AG09309 (cell line): ENCODE measurements around the gene CDKAL1.

Source experiments
- DNase-seq: peaks from one replicate; pipeline ENCODE4 v3.0.0-alpha.2; 2010; ENCODE audit warnings: low read depth
- H3K4me3 ChIP-seq: 2 replicates; pipeline ENCODE4 v1.5.1; 2011; ENCODE audit warnings: mild to moderate bottlenecking, low read depth, low read length, moderate library complexity; ENCODE audit not compliant: control insufficient read depth
- TF ChIP-seq, protein P1 (sequence below): IDR thresholded peaks from 2 replicates; pipeline ENCODE4 v1.5.1; 2011; ENCODE audit warnings: mild to moderate bottlenecking, low read depth, low read length, inconsistent platforms; ENCODE audit not compliant: insufficient read depth, control insufficient read depth; ENCODE audit errors: missing control alignments

CDKAL1 gene

DNA sequence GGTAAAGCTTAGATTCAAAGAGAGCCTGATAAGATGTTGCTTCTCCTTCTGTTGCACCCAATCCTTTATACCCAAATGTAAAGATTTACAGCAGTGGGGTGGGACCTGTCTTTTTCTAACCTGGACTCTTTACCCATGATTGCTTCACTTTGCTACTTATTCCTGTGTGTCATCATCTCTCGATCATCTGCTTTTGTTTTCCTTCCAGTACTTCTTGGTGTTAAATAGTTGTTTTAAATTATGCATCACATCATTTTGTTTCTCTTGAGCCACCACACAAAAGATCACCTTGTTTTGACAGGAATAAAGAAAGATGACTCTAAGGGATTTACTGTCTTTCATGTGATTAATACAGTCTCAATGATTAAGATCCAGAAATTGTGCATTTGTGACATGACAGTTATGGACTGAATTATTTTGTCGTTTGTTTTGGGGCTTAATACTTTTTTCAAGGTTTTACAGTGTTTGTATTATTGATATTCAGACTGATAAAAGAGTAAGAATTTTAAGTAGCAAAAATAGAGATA, 123.1 kb downstream of the CDKAL1 start:
- no peak for DNase-seq
- no peak overlapping the region for H3K4me3 ChIP-seq
- TF ChIP-seq, protein P1, sequence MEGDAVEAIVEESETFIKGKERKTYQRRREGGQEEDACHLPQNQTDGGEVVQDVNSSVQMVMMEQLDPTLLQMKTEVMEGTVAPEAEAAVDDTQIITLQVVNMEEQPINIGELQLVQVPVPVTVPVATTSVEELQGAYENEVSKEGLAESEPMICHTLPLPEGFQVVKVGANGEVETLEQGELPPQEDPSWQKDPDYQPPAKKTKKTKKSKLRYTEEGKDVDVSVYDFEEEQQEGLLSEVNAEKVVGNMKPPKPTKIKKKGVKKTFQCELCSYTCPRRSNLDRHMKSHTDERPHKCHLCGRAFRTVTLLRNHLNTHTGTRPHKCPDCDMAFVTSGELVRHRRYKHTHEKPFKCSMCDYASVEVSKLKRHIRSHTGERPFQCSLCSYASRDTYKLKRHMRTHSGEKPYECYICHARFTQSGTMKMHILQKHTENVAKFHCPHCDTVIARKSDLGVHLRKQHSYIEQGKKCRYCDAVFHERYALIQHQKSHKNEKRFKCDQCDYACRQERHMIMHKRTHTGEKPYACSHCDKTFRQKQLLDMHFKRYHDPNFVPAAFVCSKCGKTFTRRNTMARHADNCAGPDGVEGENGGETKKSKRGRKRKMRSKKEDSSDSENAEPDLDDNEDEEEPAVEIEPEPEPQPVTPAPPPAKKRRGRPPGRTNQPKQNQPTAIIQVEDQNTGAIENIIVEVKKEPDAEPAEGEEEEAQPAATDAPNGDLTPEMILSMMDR: no peak

DNA sequence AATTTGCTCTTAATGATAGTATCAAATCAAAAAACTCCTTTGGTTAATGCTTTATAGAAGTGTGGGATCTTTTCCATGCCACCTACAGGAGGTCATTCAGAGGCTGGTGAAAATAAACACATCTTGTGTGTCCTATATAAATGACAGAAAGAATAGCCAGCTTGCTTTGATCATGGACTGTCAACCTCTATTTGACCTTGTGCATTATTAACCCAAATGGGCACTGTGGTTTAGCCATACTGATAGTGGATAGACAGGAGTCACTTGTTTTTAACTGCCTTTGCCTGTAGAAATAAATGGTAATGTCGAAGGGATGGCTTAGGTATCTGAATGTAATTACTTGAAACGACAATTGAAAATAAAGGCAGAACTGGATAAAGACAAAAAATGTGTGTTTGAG, 123.8 kb downstream of the CDKAL1 start:
- TF ChIP-seq, protein P1: no peak
- H3K4me3 ChIP-seq: no peak overlapping the region
- DNase-seq: no peak

DNA sequence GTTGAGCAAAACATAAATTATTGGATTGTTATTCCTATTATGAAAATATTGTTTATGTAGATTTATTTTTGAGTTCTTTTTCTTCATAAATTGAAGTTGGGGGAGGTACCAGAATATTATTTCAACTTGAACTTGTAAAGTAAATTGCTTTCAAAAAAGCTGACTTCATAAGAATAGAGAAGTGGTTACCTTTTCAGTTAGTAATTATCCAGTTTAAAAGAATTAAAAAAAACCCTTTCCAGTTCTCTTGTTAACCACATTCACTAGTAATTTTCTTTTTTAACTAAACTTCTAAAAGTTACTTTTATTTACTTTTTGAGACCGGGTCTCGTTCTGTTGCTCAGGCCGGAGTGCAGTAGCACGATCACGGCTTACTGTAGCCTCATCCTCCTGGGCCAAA, 124.3 kb downstream of the CDKAL1 start:
- DNase-seq: no peak
- TF ChIP-seq, protein P1: no peak
- no peak overlapping the region for H3K4me3 ChIP-seq

DNA sequence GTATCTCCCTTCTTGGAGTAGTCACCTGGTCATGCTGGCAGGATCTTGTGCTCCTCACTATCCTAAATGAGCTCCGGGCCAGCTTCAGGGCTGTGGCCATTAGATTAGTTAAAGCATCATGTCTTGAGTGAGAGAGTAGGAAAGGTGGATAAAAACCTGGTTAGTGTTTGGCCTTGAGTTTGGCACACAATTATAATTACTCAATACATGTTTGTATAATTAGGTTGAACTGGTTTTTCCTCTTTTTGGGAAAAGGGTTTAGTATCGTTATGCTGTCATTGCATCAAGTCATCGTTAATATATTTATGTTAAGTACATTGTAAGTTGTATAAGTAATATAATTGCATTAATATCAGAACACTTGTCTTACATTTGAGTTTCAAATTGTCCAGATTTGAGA, 126.3 kb downstream of the CDKAL1 start:
- DNase-seq: no peak
- H3K4me3 ChIP-seq: no peak overlapping the region

DNA sequence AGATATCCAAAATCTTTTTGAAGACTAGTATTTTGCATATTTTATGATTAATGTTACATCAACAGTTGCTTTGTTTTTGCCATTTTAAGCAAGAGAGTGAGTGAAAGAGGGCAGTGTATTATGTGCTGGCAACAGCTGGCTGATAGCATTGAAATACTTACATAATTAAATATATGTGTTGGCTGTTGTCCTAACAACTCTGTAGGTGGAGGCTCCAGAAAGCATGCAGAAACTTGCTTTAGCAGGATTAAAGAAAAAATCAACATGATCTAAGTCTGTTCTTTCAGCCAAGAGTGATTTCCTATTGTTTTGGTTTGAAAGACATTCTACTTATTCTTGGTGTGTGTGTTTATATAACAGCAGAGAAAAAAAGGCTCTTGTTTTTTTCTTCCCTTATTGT, 127.5 kb downstream of the CDKAL1 start:
- DNase-seq: no peak
- TF ChIP-seq, protein P1: no peak
- H3K4me3 ChIP-seq: no peak overlapping the region

More for the DNA sequence above, 126.3 kb downstream of the CDKAL1 start:
- TF ChIP-seq, protein P1: no peak

DNA sequence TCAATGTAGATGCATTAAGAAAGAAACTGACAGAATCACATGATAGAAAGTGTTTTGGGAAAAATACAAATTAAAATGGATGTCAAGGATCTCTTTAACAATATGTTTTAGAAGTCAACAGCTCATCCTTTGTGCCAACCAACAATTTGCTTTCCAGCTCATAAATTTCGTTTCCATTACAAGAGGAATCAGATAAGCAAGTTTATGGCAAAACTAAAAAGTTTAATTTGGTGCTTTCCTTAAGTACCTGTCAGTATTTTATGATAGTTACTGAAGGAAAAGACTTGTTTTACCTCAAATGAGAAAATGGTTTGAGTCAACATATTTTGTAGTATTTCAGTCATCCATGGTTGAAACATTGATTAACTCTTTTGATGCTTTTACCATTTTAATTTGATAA, 130.0 kb downstream of the CDKAL1 start:
- no peak for DNase-seq
- TF ChIP-seq, protein P1: no peak
- H3K4me3 ChIP-seq: no peak overlapping the region

DNA sequence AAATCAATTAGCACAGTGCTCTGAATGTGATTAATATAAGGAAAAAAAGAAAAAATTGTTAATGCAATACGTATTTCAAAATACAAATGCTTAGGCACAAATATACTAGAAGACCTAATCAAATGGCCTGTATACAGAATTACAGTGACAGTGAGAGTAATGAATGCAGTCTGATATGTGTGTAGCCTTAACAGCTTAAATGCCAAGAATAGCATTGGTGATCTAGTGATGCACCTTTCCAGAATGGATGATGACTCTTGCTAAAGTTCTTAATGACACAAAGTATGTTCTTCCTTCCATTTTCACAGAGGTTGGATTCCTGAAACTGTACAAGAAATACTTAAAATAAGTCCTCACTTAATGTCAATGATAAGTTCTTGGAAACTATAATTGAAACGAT, 131.0 kb downstream of the CDKAL1 start:
- no peak for DNase-seq
- TF ChIP-seq, protein P1: no peak

More for the DNA sequence above, 131.0 kb downstream of the CDKAL1 start:
- no peak overlapping the region for H3K4me3 ChIP-seq
